Liver (tissue), 9 donors: ENCODE data around the gene SEPTIN1. TPM values are rescaled to one million over a fixed set of nuclear protein-coding genes. Genes with fewer than 3 reads are reported as not detected.

ENCODE experiments used
- DNase-seq: peaks from one replicate; pipeline ENCODE4 v3.0.0-alpha.2; 2017; ENCODE audit warnings: low spot score
- H3K27ac ChIP-seq, 2 donors: one replicate each; pipeline ENCODE4 v1.7.0; 2013; ENCODE audit warnings: inconsistent platforms in 2 of 2, low read length in 2 of 2, control low read depth in 1 of 2, low read depth in 1 of 2, mild to moderate bottlenecking in 1 of 2
- H3K27me3 ChIP-seq, 4 donors: one replicate each; pipeline versions ENCODE4 v1.6.1 to v1.7.0; 2013; ENCODE audit warnings: low read length in 3 of 4, inconsistent platforms in 1 of 4, mild to moderate bottlenecking in 1 of 4, moderate library complexity in 1 of 4; ENCODE audit not compliant: control insufficient read depth in 4 of 4, insufficient read depth in 4 of 4
- H3K36me3 ChIP-seq, 4 donors: one replicate each; pipeline versions ENCODE4 v1.6.1 to v1.7.0; 2013; ENCODE audit warnings: low read length in 3 of 4, mild to moderate bottlenecking in 3 of 4, low read depth in 1 of 4, moderate library complexity in 1 of 4; ENCODE audit not compliant: control insufficient read depth in 4 of 4, insufficient read depth in 3 of 4
- H3K4me1 ChIP-seq, 4 donors: one replicate each; pipeline versions ENCODE4 v1.6.1 to v1.7.0; 2013; ENCODE audit warnings: low read length in 3 of 4, mild to moderate bottlenecking in 3 of 4, moderate library complexity in 1 of 4; ENCODE audit not compliant: control insufficient read depth in 4 of 4, insufficient read depth in 4 of 4
- H3K4me3 ChIP-seq, 3 donors: one replicate each; pipeline versions ENCODE4 v1.6.1 to v1.7.0; 2013; ENCODE audit warnings: low read length in 3 of 3, control low read depth in 1 of 3, low read depth in 1 of 3, mild to moderate bottlenecking in 1 of 3
- H3K9ac ChIP-seq, 2 donors: one replicate each; pipeline ENCODE4 v1.7.0; 2013; ENCODE audit warnings: low read length in 2 of 2, mild to moderate bottlenecking in 2 of 2, moderate library complexity in 2 of 2, control low read depth in 1 of 2, low read depth in 1 of 2
- H3K9me3 ChIP-seq, 4 donors: one replicate each; pipeline versions ENCODE4 v1.6.1 to v1.7.0; 2013; ENCODE audit warnings: low read length in 3 of 4; ENCODE audit not compliant: control insufficient read depth in 4 of 4
- ATF3 ChIP-seq: IDR thresholded peaks from 2 replicates; pipeline ENCODE4 v1.6.1; 2016; ENCODE audit warnings: antibody characterized with exemption
- CTCF ChIP-seq: fragments of 150-350 bp; IDR thresholded peaks from 2 replicates; pipeline ENCODE4 v1.5.1; 2017; ENCODE audit warnings: improper control_type of control experiment, low read depth, low read length; ENCODE audit not compliant: missing input control
- EGR1 ChIP-seq, 2 donors: IDR thresholded peaks; 2 replicates each; pipeline ENCODE4 v1.6.1; 2016 to 2018; ENCODE audit warnings: antibody characterized with exemption in 2 of 2, low read depth in 2 of 2
- FOXA1 ChIP-seq: IDR thresholded peaks from 2 replicates; pipeline ENCODE4 v1.6.1; 2016; ENCODE audit warnings: antibody characterized with exemption
- FOXA2 ChIP-seq: IDR thresholded peaks from 2 replicates; pipeline ENCODE4 v1.6.1; 2016; ENCODE audit warnings: antibody characterized with exemption
- GABPA ChIP-seq, 2 donors: IDR thresholded peaks in 1 of 2; conservative IDR thresholded peaks in 1 of 2; 2 replicates each; pipeline ENCODE4 v1.6.1; 2016; ENCODE audit warnings: antibody characterized with exemption in 2 of 2, mild to moderate bottlenecking in 1 of 2, moderate library complexity in 1 of 2
- HNF4A ChIP-seq, 2 donors: conservative IDR thresholded peaks; 2 replicates each; pipeline ENCODE4 v1.6.1; 2016; ENCODE audit warnings: antibody characterized with exemption in 2 of 2, mild to moderate bottlenecking in 2 of 2
- JUND ChIP-seq, 2 donors: IDR thresholded peaks; 2 replicates each; pipeline ENCODE4 v1.6.1; 2016; ENCODE audit warnings: antibody characterized with exemption in 2 of 2
- MAX ChIP-seq: IDR thresholded peaks from 2 replicates; pipeline ENCODE4 v1.6.1; 2016; ENCODE audit warnings: antibody characterized with exemption
- NR2F2 ChIP-seq: IDR thresholded peaks from 2 replicates; pipeline ENCODE4 v1.6.1; 2016; ENCODE audit warnings: antibody characterized with exemption
- RAD21 ChIP-seq, 2 donors: IDR thresholded peaks; 2 replicates each; pipeline ENCODE4 v1.6.1; 2016; ENCODE audit warnings: antibody characterized with exemption in 2 of 2, mild to moderate bottlenecking in 2 of 2
- REST ChIP-seq: IDR thresholded peaks from 2 replicates; pipeline ENCODE4 v1.6.1; 2016; ENCODE audit warnings: antibody characterized with exemption, mild to moderate bottlenecking
- RXRA ChIP-seq, 2 donors: IDR thresholded peaks; 2 replicates each; pipeline ENCODE4 v1.6.1; 2017 to 2018; ENCODE audit warnings: antibody characterized with exemption in 2 of 2, mild to moderate bottlenecking in 1 of 2
- SP1 ChIP-seq: IDR thresholded peaks from 2 replicates; pipeline ENCODE4 v1.6.1; 2018; ENCODE audit warnings: antibody characterized with exemption, mild to moderate bottlenecking
- TAF1 ChIP-seq: conservative IDR thresholded peaks from 2 replicates; pipeline ENCODE4 v1.6.1; 2016; ENCODE audit warnings: antibody characterized with exemption, mild to moderate bottlenecking
- YY1 ChIP-seq: IDR thresholded peaks from 2 replicates; pipeline ENCODE4 v1.6.1; 2016; ENCODE audit warnings: antibody characterized with exemption, mild to moderate bottlenecking
- ZBTB33 ChIP-seq: IDR thresholded peaks from 2 replicates; pipeline ENCODE4 v1.6.1; 2016; ENCODE audit warnings: antibody characterized with exemption
- WGBS: extraction: QIAGEN DNeasy Blood & Tissue Kit; methylation state at CpG from one replicate; pipeline ENCODE4 v1.1.7; 2013; 5-methylcytosine and 5-hydroxymethylcytosine counted together
- polyA plus RNA-seq, 2 donors: library from polyadenylated mRNA; stranded (reverse) in 1 of 2; unstranded in 1 of 2; fragments of 200-250 nt in 1 of 2; fragments of >200 nt in 1 of 2; fragmentation: Nextera tagmentation in 1 of 2; extraction: Ambion mirVana in 1 of 2; gene quantifications; one replicate each; pipeline versions ENCODE4 v1.2.1 to v1.2.3, GENCODE V29; 2013 to 2015
- total RNA-seq, 2 donors: library from RNA; depleted of rRNA; stranded (reverse); fragments of >200 nt; gene quantifications; one replicate each; pipeline ENCODE4 v1.2.3, GENCODE V29; 2014
- donor health status: healthy.
- donor health status: healthy.
- donor health status: healthy.
- donor health status: healthy.
- donor health status: healthy.

SEPTIN1 gene
- total and polyA plus RNA-seq, 4 donors: 0.42 to 2.8 (median 1.2) TPM

- no peaks in the 10 kb centered on the region for H3K27me3 ChIP-seq
- TF ChIP-seq REST (no peak), JUND (IDR thresholded peaks at IDR 0.05) (no peak), HNF4A (conservative IDR thresholded peaks at IDR 0.05) (no peak), SP1 (no peak), FOXA2 (no peak), FOXA1 (no peak), ATF3 (no peak), TAF1 (no peak), NR2F2 (no peak), CTCF (no peak)
- no peak overlapping the region for H3K27ac ChIP-seq
- peaks cover 0 to 35% (median 29%) of the 10 kb centered on the region in 4 donors for H3K4me1 ChIP-seq
- H3K4me3 ChIP-seq: no peak overlapping the region
- H3K9ac ChIP-seq: no peak overlapping the region
- H3K9me3 ChIP-seq: no peaks in the 10 kb centered on the region
- no peak for DNase-seq
- peaks cover 5 to 12% (median 7%) of the 10 kb centered on the region in 4 donors for H3K36me3 ChIP-seq
- WGBS: 91% methylated on average over 4 of the region's 4 CpGs
Measured at GRCh38 chr16:30366511-30366910, 15.8 kb downstream of the SEPTIN1 start.

- no peak for DNase-seq
- H3K36me3 ChIP-seq: peaks cover 6 to 15% (median 7%) of the 10 kb centered on the region in 4 donors
- TF ChIP-seq SP1 (no peak), MAX (no peak), RXRA (IDR thresholded peaks at IDR 0.05) (no peak), HNF4A (conservative IDR thresholded peaks at IDR 0.05) (no peak), YY1 (no peak), FOXA2 (no peak), EGR1 (IDR thresholded peaks at IDR 0.05; ENCODE audit: low read depth in 2 of 2) (no peak), FOXA1 (no peak), ZBTB33 (no peak), TAF1 (no peak), JUND (IDR thresholded peaks at IDR 0.05) (no peak), RAD21 (IDR thresholded peaks at IDR 0.05) (no peak), NR2F2 (no peak), ATF3 (no peak), CTCF (no peak), REST (no peak), GABPA (IDR thresholded peaks at IDR 0.05 in 1 of 2, conservative IDR thresholded peaks at IDR 0.05 in 1 of 2) (no peak)
- no peak overlapping the region for H3K4me3 ChIP-seq
- no peaks in the 10 kb centered on the region for H3K9me3 ChIP-seq
- no peak overlapping the region for H3K9ac ChIP-seq
- WGBS: 95% methylated on average over 10 of the region's 10 CpGs
- peaks cover 0 to 30% (median 26%) of the 10 kb centered on the region in 4 donors for H3K4me1 ChIP-seq
- H3K27me3 ChIP-seq: no peaks in the 10 kb centered on the region
- no peak overlapping the region for H3K27ac ChIP-seq
Measured at GRCh38 chr16:30365200-30365599, 17.2 kb downstream of the SEPTIN1 start.
